Measurements from ENCODE around the gene ARRB1. TPM values are rescaled to one million over a fixed set of nuclear protein-coding genes. Genes with fewer than 3 reads are reported as not detected.

The ARRB1 gene
- total RNA-seq, 1 donor from 2014 or later, result 30.3 TPM

DNA sequence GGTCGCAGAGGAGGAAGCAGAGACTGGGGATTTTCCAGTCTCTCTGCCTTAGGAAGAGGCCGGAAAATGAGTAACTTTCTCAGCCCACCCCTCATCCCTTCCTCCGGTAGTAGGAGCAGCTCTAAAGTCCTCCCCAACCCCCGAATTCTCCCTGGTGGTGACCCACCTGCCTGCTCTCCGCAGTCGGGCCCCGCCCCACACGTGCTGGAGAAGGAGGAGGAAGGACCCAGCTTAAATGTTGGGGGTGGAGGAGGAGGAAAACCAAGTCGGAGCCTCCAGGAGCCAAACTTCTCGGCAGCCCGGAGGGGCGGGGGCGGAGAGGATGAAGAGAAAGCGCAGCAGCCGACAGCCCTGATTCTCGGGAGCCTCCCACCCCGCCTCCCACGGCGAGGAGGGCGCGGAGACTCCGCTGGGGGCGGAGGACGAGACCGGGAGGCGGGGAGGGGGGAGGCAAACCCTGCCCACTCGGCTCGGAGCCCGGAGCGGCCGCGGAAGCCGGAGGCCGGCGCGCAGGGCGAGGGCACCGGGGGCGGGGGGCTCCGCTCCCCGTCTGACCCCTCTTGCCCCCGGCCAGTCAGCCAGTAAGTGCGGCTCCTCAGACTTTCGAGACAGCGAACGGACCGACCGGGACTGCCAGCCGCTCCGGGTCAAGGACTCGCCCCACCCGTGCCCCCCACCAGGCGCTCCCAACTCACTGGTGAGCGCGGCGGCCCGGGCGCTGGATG lies 111.0 kb downstream of the ARRB1 start, which contains the start of gene TPBGL:
TPBGL (plus strand) TSS at position 464 of the 725 bp plus-strand sequence. CDS start 276 bp downstream, outside the sequence.
- Histone ChIP-seq H3K27me3 (ENCODE audit: control insufficient read depth in 3 of 3, insufficient read depth in 3 of 3, low read length in 3 of 3) (peaks cover 29 to 55% (median 31%) of the 10 kb centered on the region in 3 donors), H3K27ac (ENCODE audit: low read depth, low read length) (no peak within 1 kb of the TSS), H3K36me3 (ENCODE audit: control insufficient read depth in 3 of 3, insufficient read depth in 3 of 3, low read length in 3 of 3) (no peaks in the 10 kb centered on the region), H3K9ac (ENCODE audit: low read depth in 1 of 3, low read length in 3 of 3) (peak within 1 kb of the TSS in 1 of 3 donors; percentile 40), H3K4me3 (ENCODE audit: low read length in 3 of 3) (peak within 1 kb of the TSS in 2 of 3 donors; percentile 49 to 67), H3K4me1 (ENCODE audit: control insufficient read depth in 3 of 3, insufficient read depth in 3 of 3, low read length in 3 of 3) (peaks cover 0 to 2% (median 0%) of the 10 kb centered on the region in 3 donors), H3K9me3 (ENCODE audit: control insufficient read depth in 3 of 3, low read length in 3 of 3) (no peaks in the 10 kb centered on the region)

DNA sequence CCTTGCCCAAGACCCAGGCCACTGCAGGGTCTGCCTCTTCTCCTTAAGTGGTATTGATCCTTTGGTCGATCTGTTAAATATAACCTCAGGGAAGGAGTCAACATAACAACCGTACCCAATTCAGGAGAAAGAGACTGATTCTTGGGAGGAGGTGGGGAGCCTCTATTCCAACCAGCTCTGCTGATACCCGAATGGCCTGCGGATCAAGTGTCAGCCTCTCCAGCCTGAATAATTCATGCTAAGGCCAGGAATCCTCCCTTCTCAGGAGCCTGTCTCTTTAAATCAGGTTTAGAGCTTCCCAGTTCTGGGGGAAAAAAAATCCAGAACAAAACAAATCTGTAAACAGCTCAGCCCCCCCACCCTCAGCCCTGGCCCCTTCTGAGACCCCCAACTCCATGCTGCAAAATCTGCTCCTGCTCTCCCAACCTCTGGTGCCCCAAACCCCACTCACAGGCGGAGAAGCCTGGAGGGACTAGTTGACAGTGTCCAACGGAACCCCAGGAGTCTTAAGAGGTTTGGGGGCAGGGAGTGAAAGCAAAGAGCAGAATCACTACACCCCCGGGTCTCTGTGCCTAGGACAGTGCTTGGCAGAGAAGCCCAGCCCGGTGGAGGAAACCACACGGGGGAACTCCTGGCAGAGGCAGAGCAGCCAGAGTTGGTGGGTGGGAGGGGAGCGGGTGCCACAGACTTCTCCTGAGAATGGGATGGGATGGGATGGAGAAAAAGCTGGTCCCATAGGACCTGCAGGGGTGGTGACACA lies 111.8 kb downstream of the ARRB1 start:
- Histone ChIP-seq H3K36me3 (ENCODE audit: control insufficient read depth in 3 of 3, insufficient read depth in 3 of 3, low read length in 3 of 3) (no peaks in the 10 kb centered on the region), H3K4me1 (ENCODE audit: control insufficient read depth in 3 of 3, insufficient read depth in 3 of 3, low read length in 3 of 3) (peaks cover 0 to 2% (median 0%) of the 10 kb centered on the region in 3 donors), H3K9me3 (ENCODE audit: control insufficient read depth in 3 of 3, low read length in 3 of 3) (no peaks in the 10 kb centered on the region), H3K27me3 (ENCODE audit: control insufficient read depth in 3 of 3, insufficient read depth in 3 of 3, low read length in 3 of 3) (peaks cover 29 to 54% (median 31%) of the 10 kb centered on the region in 3 donors), H3K4me3 (ENCODE audit: low read length in 3 of 3) (no peak overlapping the region), H3K9ac (ENCODE audit: low read depth in 1 of 3, low read length in 3 of 3) (no peak overlapping the region), H3K27ac (ENCODE audit: low read depth, low read length) (no peak overlapping the region)

DNA sequence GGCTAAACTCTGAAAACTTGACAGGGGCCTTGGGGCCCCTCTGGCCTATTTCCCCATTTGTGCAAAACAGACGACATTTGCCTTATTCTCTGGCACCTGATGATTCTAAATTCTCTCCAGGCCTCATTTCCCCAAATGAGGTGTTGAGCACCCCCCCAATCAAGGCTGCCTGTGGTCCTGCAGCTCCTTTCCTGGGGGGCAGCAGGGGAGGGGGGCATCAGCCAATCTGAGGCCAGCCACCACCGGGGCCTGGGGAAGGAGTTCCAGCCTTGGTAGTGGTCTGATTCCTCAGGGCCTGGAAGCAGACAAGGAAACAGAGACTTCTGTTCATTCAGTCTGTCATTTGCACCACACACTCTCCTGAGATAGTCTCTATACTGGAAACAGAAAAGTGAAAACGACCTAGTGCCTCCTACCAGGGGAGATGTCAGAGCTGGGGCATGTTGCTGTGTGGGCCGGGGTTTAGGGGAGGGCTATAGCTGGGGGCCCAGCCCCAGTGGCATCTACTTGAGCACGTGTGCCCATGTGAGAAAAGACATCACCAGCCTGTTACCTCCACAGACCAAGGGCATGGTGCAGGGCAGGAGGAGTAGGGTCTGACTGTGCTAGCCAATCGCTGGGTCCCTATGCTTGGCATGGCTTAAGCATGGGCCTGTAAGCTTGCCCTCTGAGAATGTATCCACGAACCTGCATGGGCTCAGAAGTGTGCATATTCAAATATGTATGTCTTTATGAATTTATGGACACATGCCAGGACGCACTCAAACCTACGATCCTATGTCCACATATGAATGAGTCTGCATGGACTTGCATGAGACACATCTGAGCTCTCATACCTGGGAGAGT lies 112.6 kb downstream of the ARRB1 start:
- Histone ChIP-seq H3K36me3 (ENCODE audit: control insufficient read depth in 3 of 3, insufficient read depth in 3 of 3, low read length in 3 of 3) (no peaks in the 10 kb centered on the region), H3K4me3 (ENCODE audit: low read length in 3 of 3) (no peak overlapping the region), H3K27me3 (ENCODE audit: control insufficient read depth in 3 of 3, insufficient read depth in 3 of 3, low read length in 3 of 3) (peaks cover 29 to 51% (median 31%) of the 10 kb centered on the region in 3 donors), H3K27ac (ENCODE audit: low read depth, low read length) (no peak overlapping the region), H3K9ac (ENCODE audit: low read depth in 1 of 3, low read length in 3 of 3) (no peak overlapping the region), H3K9me3 (ENCODE audit: control insufficient read depth in 3 of 3, low read length in 3 of 3) (no peaks in the 10 kb centered on the region), H3K4me1 (ENCODE audit: control insufficient read depth in 3 of 3, insufficient read depth in 3 of 3, low read length in 3 of 3) (peaks cover 0 to 2% (median 0%) of the 10 kb centered on the region in 3 donors)

DNA sequence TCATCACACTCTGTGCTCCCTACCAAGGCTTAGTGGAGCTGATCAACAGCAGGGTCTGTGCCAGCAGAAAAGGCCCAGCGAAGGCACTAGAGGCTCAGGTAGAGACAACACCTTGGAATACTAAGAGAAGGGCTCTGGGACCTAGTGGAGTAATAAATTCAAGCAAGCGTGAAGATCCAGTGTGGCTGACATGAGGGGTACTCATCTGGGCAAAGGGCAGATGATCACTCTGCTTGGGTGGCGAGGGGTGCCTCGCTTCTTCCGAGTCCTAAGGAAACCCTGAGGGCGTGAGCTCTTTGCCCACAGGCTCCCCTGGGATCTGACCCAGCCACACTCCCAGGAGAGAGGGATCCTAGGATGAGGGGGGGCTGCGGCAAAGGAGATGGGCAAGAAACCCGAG lies 114.4 kb downstream of the ARRB1 start:
- H3K9ac ChIP-seq (ENCODE audit: low read depth in 1 of 3, low read length in 3 of 3), result no peak overlapping the region
- H3K4me1 ChIP-seq (ENCODE audit: control insufficient read depth in 3 of 3, insufficient read depth in 3 of 3, low read length in 3 of 3), result no peaks in the 10 kb centered on the region
- H3K27me3 ChIP-seq (ENCODE audit: control insufficient read depth in 3 of 3, insufficient read depth in 3 of 3, low read length in 3 of 3), result peaks cover 13 to 36% (median 20%) of the 10 kb centered on the region in 3 donors
- no peaks in the 10 kb centered on the region for H3K9me3 ChIP-seq (ENCODE audit: control insufficient read depth in 3 of 3, low read length in 3 of 3)
- no peak overlapping the region for H3K27ac ChIP-seq (ENCODE audit: low read depth, low read length)
- H3K4me3 ChIP-seq (ENCODE audit: low read length in 3 of 3), result no peak overlapping the region
- no peaks in the 10 kb centered on the region for H3K36me3 ChIP-seq (ENCODE audit: control insufficient read depth in 3 of 3, insufficient read depth in 3 of 3, low read length in 3 of 3)

DNA sequence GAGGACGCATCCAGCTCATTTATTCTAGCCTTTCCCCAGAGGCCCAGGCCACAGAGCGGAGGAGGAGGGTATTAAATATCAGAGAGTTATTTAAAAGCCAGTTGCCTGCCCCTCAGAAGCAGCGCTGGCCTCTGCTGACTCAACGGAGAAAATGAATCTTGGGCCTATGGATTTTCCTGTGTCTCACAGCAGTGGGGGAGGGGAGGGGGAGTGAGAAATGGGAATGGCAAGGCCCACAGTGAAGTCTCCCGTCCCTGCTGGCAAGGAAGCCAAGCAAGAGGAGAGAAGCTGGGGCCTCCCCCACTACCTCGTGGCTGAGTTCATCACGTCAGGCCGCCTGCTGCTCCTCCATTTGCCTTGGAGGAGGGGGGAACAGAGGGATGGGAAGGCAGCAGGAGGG lies 115.4 kb downstream of the ARRB1 start:
- Histone ChIP-seq H3K27ac (ENCODE audit: low read depth, low read length) (no peak overlapping the region), H3K9ac (ENCODE audit: low read depth in 1 of 3, low read length in 3 of 3) (no peak overlapping the region), H3K4me1 (ENCODE audit: control insufficient read depth in 3 of 3, insufficient read depth in 3 of 3, low read length in 3 of 3) (no peaks in the 10 kb centered on the region), H3K36me3 (ENCODE audit: control insufficient read depth in 3 of 3, insufficient read depth in 3 of 3, low read length in 3 of 3) (no peaks in the 10 kb centered on the region), H3K4me3 (ENCODE audit: low read length in 3 of 3) (no peak overlapping the region), H3K9me3 (ENCODE audit: control insufficient read depth in 3 of 3, low read length in 3 of 3) (no peaks in the 10 kb centered on the region), H3K27me3 (ENCODE audit: control insufficient read depth in 3 of 3, insufficient read depth in 3 of 3, low read length in 3 of 3) (peaks cover 13 to 33% (median 15%) of the 10 kb centered on the region in 3 donors)

DNA sequence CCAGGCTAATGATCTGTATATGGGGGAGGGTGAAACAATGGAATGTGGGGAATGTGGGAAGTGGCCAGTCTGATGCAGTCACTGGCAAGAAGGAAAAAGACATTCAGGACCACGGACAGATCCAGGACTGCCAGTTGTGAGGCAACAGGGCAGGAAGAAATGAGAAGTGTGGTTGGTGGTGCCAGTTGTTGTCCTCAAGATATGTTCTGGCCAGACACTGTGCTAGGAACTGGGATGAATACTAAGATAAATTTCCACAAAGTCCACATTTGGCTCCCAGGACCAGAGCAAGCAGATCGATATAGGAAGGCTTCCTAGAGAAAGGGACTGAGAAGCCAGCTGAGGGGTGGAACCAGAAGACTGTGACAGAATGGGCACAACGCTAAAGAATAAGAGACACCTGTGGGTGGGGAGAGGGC lies 117.7 kb downstream of the ARRB1 start:
- Histone ChIP-seq H3K36me3 (ENCODE audit: control insufficient read depth in 3 of 3, insufficient read depth in 3 of 3, low read length in 3 of 3) (no peaks in the 10 kb centered on the region), H3K9ac (ENCODE audit: low read depth in 1 of 3, low read length in 3 of 3) (no peak overlapping the region), H3K9me3 (ENCODE audit: control insufficient read depth in 3 of 3, low read length in 3 of 3) (no peaks in the 10 kb centered on the region), H3K27ac (ENCODE audit: low read depth, low read length) (no peak overlapping the region), H3K27me3 (ENCODE audit: control insufficient read depth in 3 of 3, insufficient read depth in 3 of 3, low read length in 3 of 3) (peaks cover 2 to 20% (median 6%) of the 10 kb centered on the region in 3 donors), H3K4me3 (ENCODE audit: low read length in 3 of 3) (no peak overlapping the region), H3K4me1 (ENCODE audit: control insufficient read depth in 3 of 3, insufficient read depth in 3 of 3, low read length in 3 of 3) (no peaks in the 10 kb centered on the region)

DNA sequence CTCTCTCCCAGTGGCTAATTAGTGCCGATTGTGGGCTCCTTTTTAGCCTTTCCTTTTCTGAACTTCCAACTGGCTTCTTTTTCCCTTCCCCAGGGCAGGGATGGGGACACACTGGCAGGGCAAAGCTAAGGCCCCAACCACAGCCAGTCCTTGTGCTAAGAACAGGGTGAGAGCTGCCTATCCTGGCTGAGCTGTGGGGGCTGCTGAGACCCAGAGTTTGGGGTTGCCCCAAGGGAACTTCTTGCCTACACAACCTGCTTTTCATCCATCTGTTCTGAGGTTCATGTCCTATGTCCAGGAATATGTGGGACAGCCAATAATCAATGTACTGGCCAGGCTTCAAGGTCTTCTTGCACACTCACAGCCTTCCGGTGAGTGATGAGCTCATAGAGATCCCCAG lies 120.8 kb downstream of the ARRB1 start:
- no peaks in the 10 kb centered on the region for H3K4me1 ChIP-seq (ENCODE audit: control insufficient read depth in 3 of 3, insufficient read depth in 3 of 3, low read length in 3 of 3)
- H3K36me3 ChIP-seq (ENCODE audit: control insufficient read depth in 3 of 3, insufficient read depth in 3 of 3, low read length in 3 of 3), result no peaks in the 10 kb centered on the region
- no peak overlapping the region for H3K9ac ChIP-seq (ENCODE audit: low read depth in 1 of 3, low read length in 3 of 3)
- H3K27me3 ChIP-seq (ENCODE audit: control insufficient read depth in 3 of 3, insufficient read depth in 3 of 3, low read length in 3 of 3), result peaks cover 0 to 17% (median 6%) of the 10 kb centered on the region in 3 donors
- no peaks in the 10 kb centered on the region for H3K9me3 ChIP-seq (ENCODE audit: control insufficient read depth in 3 of 3, low read length in 3 of 3)
- H3K4me3 ChIP-seq (ENCODE audit: low read length in 3 of 3), result no peak overlapping the region
- H3K27ac ChIP-seq (ENCODE audit: low read depth, low read length), result no peak overlapping the region

DNA sequence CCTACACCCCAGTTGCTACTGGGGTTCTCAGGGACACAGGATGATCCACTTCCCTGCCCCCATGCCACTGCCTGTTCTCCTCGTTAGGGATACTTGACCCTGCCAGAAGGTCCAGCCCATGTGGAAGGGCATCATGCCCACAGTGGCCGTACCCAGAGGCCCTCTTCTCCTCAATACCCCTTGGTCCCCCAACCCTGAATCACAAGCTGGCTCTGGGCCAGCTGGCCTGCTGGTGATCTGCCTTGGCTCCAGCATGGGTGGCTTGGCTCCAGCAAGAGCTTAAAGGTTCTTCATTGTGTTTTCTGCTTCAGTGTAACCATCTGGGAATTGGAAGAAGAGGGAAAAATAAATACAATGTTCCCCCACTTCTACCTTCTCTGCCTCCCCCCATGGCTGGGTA lies 122.0 kb downstream of the ARRB1 start:
- H3K9me3 ChIP-seq (ENCODE audit: control insufficient read depth in 3 of 3, low read length in 3 of 3), result no peaks in the 10 kb centered on the region
- H3K36me3 ChIP-seq (ENCODE audit: control insufficient read depth in 3 of 3, insufficient read depth in 3 of 3, low read length in 3 of 3), result no peaks in the 10 kb centered on the region
- no peak overlapping the region for H3K27ac ChIP-seq (ENCODE audit: low read depth, low read length)
- H3K4me1 ChIP-seq (ENCODE audit: control insufficient read depth in 3 of 3, insufficient read depth in 3 of 3, low read length in 3 of 3), result no peaks in the 10 kb centered on the region
- H3K27me3 ChIP-seq (ENCODE audit: control insufficient read depth in 3 of 3, insufficient read depth in 3 of 3, low read length in 3 of 3), result peaks cover 0 to 14% (median 6%) of the 10 kb centered on the region in 3 donors
- H3K9ac ChIP-seq (ENCODE audit: low read depth in 1 of 3, low read length in 3 of 3), result no peak overlapping the region
- H3K4me3 ChIP-seq (ENCODE audit: low read length in 3 of 3), result no peak overlapping the region

DNA sequence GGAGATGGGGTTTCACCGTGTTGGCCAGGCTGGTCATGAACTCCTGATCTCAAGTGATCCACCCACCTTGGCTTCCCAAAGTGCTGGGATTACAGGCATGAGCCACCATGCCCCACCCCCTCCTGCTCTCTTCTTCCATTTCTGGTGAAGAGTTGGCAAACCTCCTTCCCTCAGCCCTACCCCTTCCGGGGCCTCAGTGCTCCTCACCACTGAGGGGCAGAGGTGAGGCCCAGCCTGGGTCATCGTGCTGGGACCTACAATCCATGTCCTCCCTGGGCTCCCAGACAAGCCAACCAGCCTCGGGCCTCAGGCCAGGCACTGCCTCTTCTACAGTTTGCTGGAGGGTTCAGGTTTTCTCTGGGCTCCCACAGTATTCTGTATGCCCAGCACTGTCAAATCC lies 125.7 kb downstream of the ARRB1 start:
- Histone ChIP-seq H3K4me3 (ENCODE audit: low read length in 3 of 3) (no peak overlapping the region), H3K36me3 (ENCODE audit: control insufficient read depth in 3 of 3, insufficient read depth in 3 of 3, low read length in 3 of 3) (no peaks in the 10 kb centered on the region), H3K27me3 (ENCODE audit: control insufficient read depth in 3 of 3, insufficient read depth in 3 of 3, low read length in 3 of 3) (peaks cover 0 to 6% (median 6%) of the 10 kb centered on the region in 3 donors), H3K9me3 (ENCODE audit: control insufficient read depth in 3 of 3, low read length in 3 of 3) (no peaks in the 10 kb centered on the region), H3K27ac (ENCODE audit: low read depth, low read length) (no peak overlapping the region), H3K9ac (ENCODE audit: low read depth in 1 of 3, low read length in 3 of 3) (no peak overlapping the region), H3K4me1 (ENCODE audit: control insufficient read depth in 3 of 3, insufficient read depth in 3 of 3, low read length in 3 of 3) (no peaks in the 10 kb centered on the region)
